Right lung (tissue), 5 donors: Measurements from ENCODE around the gene GCNA. TPM values are rescaled to one million over a fixed set of nuclear protein-coding genes. Genes with fewer than 3 reads are reported as not detected.
"Not testable (repeated sequence)": the region's sequence is repeated elsewhere in the genome, so short reads cannot be mapped to it uniquely, and the experiment has no call there.

Experiments
- DNase-seq, 2 donors: peaks; one replicate each; pipeline ENCODE4 v3.0.0-alpha.2; 2013
- polyA plus RNA-seq, 5 donors: library from polyadenylated mRNA; unstranded; fragments of 120-200 nt; gene quantifications; one replicate each; pipeline versions ENCODE4 v1.2.1 to v1.2.3, GENCODE V29; 2013; ENCODE audit warnings: inconsistent platforms in 1 of 5, low replicate concordance in 1 of 5; ENCODE audit not compliant: insufficient read length in 5 of 5, insufficient read depth in 1 of 5

The GCNA gene
- polyA plus RNA-seq, 5 donors, result 2.0 to 2.9 (median 2.4) TPM

DNA sequence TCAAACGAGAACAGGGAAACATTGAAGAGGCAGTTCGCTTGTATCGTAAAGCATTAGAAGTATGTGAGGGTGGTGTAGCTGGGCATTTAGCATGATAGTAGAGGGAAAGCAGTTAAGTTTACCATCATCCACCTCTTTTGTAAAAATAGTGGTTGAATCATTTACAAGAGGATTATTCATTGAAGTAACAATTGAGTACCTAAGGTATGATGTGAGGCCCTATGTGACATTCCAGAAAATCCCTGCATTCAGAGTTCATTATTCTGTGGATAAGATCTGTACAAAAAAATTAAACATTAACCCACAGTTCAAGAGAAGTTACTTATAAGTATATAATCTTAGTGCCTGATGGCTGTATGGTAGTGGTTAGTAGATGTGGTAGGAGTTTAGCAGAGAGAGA, 22.2 kb upstream of the GCNA start:
- DNase-seq, result no peak

DNA sequence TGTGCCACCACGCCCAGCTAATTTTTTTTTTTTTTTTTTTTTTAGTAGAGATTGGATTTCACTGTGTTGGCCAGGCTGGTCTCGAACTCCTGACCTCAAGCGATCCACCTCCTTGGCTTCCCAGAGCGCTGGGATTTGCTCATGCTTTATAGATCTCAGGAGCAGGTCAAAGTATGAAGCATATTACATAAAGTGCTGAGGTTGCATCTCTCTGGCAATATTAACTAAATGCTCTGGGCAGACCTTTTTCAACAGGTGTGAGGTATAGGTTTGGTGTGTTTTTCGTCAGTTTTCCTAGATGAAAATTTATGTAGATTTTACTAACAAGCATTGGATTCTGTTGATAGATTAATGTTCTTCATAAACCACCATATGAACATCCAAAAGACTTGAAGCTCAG, 19.3 kb upstream of the GCNA start:
- no peak for DNase-seq

DNA sequence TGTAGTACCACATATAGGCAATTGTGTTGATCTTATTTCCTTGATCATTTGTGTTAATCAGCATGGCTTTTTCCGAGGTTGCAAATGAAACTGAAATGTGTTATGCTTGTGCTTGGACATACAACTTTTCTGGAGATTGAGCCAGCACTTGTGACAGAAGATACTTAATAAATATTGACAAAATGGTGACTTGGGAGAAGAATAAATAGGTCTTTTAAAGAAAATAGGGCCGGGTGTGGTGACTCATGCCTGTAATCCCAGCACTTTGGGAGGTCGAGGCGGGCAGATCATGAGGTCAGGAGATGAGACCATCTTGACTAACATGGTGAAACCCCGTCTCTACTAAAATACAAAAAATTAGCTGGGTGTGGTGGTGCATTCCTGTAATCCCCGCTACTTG, 18.5 kb upstream of the GCNA start:
- not testable (repeated sequence) for DNase-seq

DNA sequence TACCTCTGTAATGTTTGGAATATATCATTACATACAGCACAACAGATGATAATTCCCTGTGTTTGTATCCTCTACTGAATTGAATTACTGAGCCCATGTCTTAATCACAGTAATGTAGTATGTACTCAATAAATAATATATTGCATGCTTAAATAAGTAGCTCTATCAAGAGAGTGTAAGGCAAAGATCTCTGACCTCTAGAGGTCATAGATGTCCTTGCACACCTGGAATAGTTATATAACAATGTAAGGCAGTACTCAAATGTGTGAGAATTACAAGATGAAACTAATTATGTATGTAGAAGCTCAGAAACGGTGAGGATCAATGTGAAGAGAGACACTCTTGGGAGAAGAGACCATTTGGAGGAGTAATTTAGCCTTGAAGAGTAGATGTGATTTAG, 14.3 kb upstream of the GCNA start:
- DNase-seq, result no peak

DNA sequence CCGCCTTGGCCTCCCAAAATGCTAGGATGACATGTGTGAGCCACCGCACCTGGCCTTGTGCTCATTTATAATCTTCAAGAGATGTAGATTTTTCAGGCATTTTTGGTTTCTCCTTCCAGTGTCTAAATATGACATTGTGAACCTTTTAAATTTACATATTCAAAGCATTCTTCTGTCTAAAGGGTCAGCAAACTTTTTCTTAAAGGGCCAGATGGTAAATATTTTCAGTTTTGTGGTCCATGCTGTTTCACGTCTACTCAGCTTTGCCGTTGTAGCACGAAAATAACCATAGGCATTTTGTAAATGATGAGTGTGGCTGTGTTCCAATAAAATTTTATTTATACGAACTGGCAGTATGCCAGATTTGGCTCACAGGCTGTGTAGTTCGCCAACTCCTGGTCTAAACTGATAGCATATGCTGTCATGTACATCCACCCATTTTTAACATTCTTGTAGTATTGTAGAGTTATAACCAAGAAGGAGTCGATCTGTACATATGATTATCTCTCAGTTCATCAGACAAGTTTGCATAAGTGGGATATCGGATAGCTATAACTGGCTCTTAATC, 12.7 kb upstream of the GCNA start:
- DNase-seq, result no peak

DNA sequence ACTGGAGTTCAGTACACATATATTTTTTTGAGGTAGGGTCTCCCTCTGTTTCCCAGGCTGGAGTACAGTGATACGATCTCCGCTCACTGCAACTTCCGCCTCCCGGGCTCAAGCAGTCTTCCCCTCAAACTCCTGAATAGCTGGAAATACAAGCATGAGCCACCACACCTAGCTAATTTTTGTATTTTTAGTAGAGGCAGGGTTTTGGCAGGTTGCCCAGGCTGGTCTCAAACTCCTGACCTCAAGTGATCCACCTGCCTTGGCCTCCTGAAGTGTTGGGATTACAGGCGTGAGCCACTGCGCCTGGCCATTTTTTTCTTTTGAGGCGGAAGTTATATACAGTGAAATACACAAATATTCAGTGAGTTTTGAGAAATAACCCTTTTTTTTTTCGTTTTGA, 6.8 kb upstream of the GCNA start:
- DNase-seq, result peak in 1 of 2 donors; percentile 10

DNA sequence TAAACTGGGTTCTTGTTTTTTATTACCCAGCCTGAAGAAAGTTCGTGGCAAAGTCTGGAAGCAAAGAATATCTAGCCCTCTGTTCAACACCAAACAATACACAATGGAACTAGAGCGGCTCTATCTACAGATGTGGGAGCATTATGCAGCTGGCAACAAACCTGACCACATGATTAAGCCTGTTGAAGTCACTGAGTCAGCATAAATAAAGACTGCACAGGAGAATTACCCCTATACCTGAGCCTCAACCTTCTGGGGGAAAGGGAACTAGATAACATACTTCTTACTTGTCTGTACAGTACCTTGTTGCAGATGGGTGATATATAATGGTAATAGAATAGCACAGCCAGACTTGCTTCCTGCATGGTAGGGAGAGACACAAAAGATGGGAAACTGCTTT, 4.6 kb upstream of the GCNA start:
- no peak for DNase-seq

DNA sequence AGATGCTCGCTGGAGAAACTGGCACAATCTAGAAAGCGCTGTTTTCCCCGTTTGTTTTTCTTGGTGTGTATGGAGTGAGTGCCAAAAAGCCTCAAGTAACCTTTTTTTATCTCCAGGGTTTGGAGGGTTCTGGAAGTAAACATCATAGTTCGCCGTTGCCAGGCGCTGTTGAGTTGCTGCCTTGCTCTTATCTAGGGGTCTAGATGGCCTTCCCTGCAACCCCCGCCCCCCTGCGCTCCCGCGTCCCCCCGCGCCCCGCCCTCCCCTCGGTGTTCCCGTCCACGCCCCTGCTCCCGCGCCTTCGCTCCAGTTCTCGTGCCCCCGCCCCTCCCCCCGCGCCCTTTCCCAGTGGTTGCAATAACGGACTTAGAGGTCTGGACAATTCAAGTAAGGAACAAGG, 555 bp upstream of the GCNA start:
- DNase-seq, result no peak

DNA sequence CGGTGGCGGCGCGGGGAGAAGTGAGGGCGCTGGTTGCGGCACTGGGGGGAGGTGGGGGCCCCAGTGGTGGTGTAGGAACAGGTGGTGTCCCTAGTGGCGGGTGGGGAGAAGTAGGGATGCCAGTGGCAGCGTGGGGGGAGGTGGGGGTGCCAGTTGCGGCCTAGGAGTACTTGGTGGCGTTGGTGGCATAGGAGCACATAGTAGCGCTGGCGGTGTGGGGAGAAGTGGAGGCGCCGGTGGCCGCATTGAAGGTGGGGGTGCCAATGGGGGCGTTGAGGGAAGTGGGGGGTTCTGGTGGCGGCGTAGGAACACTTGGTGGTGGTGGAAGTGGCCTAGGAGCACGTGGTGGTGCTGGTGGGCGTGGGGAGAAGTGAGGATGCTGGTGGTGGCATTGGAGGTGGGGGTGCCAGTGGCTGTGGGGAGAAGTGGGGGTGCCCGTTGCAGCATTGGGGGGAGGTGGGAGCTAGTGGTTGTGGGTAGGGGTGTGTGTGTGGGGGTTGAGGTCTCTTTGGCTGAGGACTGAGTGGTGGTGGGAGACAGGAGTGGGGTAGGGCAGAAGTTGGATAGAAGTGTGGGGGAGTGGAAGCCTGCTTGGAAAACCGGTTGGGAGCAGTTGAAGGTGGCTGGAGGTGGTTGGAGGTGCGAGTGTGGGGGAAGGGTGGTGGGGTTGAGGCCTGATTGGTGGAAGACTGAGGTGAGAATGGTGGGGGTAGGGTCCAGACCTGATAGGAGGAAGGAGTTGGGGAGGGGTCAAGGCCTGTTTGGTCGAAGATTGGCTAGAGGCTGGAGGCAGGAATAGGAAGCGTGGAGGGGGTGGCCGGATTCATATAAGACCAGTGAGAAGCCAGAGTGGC, 1.1 kb downstream of the GCNA start:
- no peak for DNase-seq

DNA sequence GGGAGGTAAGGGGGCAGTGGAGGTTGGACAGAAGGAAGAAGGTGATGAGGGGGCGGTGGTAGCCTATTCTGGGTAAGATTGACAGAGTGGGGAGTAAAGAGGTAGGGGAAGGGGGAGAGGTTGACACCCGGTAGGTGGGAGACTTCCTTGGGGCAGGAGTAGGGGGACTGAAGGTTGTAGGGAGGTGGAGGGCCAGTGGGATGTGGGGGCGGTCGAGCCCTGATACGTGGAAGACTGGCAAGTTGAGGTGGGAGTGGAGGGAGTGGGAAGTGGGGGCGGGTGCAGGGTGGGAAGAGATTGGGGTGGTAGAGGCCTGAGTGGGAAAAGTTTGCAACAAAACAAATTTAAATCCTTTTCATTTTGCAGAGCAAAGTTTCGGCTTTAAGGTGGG, 1.7 kb downstream of the GCNA start:
- DNase-seq, result no peak

DNA sequence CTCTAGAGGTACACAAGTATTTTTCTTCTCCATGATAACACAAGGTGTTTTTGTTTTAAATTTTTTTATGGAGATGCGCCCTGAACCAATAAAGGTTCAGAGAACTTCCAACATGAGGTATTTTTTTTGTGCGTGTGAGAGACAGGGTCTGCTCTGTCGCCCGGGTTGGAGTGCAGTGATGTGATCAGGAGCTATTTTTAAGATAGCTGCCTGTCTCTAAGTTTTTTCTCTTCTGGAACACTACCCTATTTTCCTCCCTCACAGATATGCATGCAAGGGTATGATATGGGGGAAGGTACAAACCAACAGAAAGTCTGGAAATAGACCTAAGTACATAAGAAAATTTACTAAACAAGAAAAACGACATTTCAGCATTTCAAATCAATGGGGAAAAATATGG, 3.0 kb downstream of the GCNA start:
- DNase-seq, result no peak

DNA sequence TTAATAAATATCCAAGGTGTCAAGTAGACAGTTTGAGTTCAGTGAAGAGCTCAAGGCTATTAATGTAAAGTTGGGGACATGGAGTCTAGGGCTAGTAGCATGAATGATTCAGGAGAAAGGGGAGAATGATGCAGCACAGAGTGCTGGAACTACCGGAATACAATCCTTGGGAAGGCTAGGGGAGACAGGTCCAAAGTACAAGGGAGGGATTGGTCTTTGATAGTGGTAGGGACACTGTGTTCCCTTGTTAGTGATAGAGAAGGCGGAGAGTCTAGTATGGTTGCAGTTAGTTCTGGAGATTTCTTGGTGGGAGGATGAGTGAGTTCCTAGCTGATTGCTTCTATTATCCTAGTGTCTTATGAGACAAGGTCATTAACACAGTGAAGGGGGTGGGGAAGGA, 8.7 kb downstream of the GCNA start:
- no peak for DNase-seq

DNA sequence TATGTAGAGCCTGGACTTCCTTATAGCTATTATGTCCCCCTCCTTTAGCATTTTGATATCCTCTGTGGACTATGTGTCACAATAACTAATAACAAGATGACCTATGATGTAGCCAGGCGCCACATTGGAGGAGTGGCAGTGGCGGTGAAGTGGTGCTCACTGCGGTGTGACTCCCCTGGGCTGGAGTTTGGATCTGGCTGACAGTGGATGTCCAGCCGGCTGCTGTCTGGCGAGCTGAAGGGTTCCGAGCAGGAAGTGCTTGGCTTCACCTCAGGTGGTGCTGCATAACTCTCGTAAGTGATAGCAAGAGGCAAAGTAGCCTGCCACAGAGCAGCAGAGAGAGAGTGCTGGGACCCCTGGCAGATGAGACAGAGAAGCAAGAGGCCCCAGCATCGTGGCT, 15.0 kb downstream of the GCNA start:
- not testable (repeated sequence) for DNase-seq

DNA sequence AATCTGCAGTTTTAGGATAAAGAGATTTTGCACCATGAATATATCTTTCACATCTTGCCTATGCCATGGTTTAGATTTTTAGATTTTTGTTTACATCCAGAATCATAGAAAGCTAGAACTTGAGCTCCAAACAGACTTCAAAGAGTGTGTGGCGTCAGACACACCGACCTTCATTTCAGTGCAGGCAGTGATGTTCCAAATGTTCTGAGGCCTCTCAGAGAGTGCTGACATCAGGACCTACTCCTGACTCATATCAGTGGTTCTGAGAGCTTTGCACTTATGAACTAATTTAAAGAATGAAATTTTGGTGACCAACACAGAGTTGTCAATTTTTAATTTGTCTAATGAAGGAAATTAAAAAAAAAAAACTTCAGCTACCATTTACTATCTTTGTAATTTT, 21.7 kb downstream of the GCNA start:
- no peak for DNase-seq

DNA sequence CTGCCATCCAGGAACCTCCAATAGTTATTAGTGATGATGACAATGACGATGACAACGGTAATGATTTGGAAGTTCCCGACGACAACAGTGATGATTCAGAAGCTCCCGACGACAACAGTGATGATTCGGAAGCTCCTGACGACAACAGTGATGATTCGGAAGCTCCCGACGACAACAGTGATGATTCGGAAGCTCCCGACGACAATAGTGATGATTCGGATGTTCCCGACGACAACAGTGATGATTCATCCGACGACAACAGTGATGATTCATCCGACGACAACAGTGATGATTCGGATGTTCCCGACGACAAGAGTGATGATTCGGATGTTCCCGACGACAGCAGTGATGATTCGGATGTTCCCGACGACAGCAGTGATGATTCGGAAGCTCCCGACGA, 25.4 kb downstream of the GCNA start:
- no peak for DNase-seq

DNA sequence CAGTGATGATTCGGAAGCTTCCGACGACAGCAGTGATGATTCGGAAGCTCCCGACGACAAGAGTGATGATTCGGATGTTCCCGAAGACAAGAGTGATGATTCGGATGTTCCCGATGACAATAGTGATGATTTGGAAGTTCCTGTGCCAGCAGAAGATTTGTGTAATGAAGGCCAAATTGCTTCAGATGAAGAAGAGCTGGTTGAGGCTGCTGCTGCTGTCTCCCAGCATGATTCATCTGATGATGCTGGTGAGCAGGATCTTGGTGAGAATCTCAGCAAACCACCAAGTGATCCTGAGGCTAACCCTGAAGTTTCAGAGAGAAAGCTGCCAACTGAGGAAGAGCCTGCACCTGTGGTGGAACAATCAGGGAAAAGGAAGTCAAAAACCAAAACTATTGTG, 25.9 kb downstream of the GCNA start:
- DNase-seq, result no peak

DNA sequence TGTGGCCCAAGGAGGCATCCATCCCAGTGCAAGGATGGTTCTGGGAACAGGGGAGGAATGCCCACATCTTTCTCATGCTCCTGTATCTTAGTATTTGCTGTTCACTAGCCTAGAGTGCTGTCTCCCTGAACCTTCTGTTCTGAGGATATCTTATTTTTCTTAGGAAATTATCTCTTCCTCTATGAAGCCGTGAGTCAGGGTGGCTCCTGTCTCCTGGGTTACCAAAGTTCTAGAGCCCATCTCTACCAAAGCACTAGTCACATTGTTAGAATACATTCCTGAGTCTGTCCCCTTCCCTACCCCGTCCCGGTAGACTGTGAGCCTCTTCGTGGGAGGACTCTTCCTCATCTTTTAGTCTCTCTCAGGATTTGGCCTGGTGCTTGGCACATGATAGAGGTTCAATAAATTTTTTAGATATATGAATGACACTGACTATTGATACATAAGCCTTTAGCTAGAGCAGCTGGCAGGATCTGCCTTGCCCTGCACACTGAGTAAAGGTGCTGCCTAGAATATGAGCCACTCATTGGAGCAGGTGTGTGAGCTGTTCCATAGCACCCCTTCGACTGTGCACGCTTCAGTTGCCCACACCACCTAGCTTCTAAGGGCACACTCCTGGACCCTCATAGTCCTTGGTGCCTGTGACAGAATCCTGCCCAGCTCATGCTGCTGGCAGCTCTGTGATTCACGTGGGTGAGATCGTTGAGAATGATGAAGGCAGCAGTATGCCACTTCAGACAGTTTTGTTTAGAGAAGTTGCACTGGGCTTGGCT, 26.7 kb downstream of the GCNA start:
- DNase-seq, result no peak

DNA sequence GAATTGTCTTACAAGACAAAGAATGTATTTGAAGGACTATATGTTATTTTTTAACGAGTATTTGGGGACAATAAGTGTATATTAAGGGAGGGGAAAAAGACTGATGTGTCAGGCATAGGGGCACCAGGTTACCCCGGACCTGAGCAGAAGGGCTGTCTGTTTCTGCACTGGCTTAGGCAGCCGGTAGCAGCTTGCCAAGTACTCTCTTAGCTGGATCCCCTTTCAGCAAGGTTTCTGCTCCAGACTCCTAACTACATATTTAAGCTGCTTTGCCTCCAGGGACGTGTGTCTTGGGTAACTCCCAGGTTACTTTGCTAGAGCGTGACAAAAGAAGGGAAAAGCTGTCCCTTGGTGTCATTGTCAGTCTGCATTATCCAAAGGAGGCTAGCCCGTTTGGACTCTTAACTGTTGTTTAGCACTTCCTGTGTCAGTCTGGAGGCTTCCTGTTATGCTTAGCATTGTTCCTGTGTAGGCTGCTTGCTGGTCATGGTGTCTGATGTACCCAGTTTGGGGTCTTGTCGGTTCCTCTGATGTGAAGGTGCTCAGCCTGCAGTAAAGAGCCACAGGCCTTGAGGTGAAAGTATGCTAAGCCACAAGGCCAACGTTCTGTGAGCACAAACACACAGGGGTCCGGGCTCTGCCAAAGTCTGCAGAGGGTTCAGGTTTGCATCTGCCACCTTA, 28.4 kb downstream of the GCNA start:
- DNase-seq, result no peak

DNA sequence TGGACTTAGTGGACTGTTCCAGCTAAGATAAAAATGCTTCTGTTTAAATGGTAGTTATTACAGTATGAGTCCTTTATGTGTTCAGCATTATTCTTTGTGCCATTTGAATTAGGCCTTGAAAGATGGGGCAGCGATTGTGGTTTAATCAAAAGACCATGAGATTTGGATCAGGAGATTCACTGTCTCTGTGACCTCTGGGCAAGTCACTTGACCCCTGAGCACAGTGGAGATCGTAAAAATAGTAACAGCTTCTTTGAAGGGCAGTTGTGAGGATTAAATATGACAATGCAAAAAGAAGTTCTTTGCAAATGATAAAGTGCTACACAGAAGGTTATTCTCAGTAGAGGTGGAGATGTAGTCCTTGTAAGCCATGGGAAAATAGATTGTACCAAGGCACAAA, 29.3 kb downstream of the GCNA start:
- DNase-seq, result no peak

DNA sequence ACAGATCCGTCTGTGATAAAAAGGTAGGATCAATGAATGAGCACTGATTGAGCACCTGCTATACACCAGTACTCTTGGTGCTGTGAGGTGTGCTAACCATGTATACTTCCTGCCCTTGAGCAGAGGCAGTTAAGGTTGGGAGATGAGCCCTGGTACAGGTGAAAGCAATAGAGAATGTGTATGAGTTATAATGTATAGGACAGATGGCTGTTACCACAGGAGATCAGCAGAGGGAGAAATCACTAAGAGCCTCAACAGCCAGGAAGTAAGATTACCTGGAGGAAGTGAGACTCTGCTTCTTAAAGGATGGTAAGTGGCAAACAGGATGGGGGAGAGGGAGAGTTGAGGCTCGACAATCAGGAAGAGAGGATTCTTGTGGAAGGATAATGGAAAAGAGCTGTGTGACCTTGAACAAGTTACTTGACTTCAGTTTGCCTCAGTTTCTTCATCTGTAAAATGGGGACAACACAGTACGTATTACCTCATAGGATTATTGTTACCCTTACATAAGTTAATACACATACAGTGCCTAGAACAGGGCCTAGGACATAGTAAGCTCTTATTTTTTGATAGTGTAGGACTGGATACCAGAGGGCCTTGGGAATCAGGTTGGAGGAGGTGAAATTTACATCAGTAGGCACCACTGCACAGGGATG, 31.0 kb downstream of the GCNA start:
- DNase-seq, result no peak

DNA sequence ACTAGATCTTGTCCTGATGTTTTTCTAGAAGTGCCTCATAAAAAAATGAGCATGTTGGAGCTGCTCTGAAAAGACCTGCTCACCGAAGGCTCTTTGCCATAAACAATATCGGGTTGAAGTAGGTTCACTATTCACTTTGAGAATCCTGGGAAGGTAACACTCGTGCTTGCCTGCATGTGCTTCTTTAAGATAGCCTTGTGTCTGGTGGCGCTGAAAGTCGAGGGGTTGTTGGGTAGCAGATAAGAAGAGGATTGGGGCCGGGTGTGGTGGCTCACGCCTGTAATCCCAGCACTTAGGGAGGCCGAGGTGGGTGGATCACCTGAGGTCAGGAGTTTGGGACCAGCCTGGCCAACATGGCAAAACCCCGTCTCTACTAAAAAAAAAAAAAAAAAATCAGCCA, 33.5 kb downstream of the GCNA start:
- DNase-seq, result not testable (repeated sequence)

DNA sequence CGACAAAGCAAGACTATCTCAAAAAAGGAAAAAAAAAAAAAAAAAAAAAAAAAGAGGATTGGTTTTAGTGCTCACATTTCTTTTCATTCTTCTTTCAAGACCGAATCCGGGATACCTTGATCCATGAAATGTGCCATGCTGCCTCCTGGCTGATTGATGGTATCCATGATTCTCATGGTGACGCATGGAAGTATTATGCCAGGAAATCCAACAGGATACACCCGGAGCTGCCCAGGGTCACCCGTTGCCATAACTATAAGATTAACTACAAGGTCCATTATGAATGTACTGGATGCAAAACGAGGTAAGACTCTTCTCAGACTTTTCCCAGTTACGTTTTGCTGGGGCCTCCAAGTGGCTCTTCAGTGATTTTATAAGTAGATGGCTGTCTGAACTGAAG, 34.0 kb downstream of the GCNA start:
- DNase-seq, result no peak
